Stromal cell of bone marrow (primary cell): ENCODE results near the gene IFI44.

Source experiments
- DNase-seq: peaks from one replicate; pipeline ENCODE4 v3.0.0-alpha.2; 2012; ENCODE audit warnings: low read depth

Gene IFI44

GRCh38 chr1:78652019-78652560, 2.5 kb downstream of the IFI44 start:
- DNase-seq = no peak

DNA sequence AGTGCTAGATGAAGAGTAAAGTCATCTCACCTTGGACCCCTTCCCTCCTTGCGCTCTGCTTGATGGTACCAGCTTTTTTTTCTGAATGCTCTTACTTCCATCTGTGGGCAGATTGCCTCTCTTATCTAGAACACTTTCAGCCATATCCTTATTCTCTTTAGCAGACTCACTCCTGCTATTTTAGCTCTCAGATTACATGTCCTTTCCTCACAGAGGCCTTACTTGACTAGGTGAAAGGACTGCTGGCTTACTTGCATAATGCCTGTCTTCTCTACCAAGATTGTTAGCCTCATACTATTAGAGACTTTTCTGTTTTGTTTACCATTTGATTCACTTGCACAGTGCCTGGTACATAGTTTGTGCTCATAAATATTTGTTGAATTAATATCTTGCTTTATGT, 9.3 kb downstream of the IFI44 start:
- DNase-seq = no peak

- DNase-seq = no peak
Measured at GRCh38 chr1:78663923-78664322, 14.3 kb downstream of the IFI44 start.

DNA sequence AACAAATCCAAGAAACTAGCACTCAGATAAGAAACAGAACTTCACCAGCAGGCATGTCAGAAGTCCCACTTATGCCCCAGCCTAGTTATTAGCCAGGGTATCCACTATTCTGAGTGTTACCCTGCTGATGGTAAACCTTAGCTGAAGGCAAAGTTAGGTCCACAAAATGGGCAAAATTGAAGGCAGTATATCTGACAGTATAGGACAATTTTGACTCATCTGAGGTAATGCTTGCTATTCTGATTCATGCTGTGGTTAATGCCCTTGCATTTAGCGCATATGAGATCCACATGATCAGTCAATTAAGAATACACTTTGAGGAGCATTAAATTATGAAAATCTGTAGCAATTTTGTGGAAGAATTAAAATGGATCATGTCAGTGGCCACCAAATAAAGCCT, 15.1 kb downstream of the IFI44 start:
- DNase-seq = no peak

DNA sequence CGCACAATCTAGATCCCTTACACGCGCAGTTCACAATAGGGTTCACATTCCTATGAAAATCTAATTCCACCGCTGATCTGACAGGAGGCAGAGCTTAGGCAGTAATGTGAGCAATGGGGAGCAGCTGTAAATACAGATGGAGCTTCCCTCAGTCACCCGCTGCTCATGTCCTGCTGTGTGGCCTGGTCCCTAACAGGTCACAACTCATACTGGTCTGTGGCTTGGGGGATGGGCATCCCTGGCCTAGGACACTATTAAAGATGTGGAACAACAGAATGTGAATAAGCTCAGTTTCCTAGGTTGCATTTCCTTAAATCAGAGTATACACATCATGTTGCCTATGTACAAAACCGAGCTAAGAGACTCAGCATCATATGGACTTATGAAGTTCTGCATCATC, 16.2 kb downstream of the IFI44 start:
- DNase-seq = no peak

GRCh38 chr1:78667939-78668338, 18.3 kb downstream of the IFI44 start:
- DNase-seq = no peak

DNA sequence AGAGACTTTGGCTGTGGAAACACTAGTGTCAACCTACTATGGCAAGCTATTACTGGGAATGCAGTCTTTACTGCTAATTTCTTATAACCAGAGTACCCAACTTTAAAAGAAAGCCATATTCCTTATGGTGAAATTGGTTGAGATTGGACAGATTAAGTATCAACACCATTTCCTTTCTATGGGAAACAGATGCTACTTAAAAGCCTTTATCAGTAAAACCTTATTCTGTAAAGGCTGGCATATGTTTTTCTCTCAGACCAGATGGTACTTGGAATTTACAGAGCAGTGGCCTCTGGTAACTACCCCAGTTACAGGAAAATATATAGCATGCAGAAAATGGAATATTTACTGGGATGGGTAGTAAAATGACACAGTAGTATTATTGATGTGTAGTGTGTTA, 18.8 kb downstream of the IFI44 start:
- DNase-seq = no peak

- DNase-seq = no peak
Measured at GRCh38 chr1:78672428-78672827, 22.8 kb downstream of the IFI44 start.

GRCh38 chr1:78673120-78673519, 23.5 kb downstream of the IFI44 start:
- DNase-seq = no peak

GRCh38 chr1:78676347-78676982, 26.8 kb downstream of the IFI44 start:
- peak; percentile 59 for DNase-seq

GRCh38 chr1:78676993-78677392, 27.4 kb downstream of the IFI44 start:
- no peak for DNase-seq

GRCh38 chr1:78677788-78678187, 28.2 kb downstream of the IFI44 start:
- no peak for DNase-seq

- DNase-seq = no peak
Measured at GRCh38 chr1:78678324-78678723, 28.7 kb downstream of the IFI44 start.

DNA sequence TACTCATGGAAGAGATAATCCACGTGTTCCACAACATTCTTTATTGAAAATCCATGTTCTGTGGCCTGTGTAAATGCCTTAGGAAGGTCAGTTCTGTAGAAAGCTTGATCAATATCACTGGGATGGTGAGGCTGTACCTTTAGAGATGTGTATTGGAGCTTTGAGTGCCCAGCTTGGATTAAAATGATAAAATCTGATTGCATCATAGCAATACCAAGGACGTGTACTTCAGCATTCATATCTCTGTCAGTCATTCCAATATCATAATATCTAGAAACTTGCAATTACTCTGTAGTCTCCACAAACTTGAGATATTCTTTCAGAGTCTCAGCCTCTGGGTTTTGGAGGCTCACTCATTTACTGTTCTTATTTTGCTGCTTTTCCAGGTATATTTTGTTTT, 31.6 kb downstream of the IFI44 start:
- DNase-seq = no peak

DNA sequence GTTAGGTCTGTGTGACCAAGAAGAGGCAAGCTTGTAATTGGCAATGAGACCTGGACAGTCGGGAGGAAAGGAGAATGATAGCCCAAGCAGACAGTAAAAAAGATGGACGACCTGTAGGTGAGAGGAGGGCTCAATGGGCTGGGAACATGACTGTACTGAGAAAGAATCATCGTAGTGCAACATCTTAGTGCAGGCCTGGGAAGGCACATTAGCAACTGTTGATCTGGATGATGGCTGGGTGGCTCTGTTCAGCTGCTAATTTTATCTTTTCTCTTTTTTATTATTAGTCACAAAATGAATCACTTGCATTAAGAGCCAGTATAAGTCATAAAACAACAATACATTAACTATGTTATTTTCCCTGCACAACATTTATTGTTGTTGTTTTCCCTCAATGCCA, 32.9 kb downstream of the IFI44 start:
- no peak for DNase-seq

DNA sequence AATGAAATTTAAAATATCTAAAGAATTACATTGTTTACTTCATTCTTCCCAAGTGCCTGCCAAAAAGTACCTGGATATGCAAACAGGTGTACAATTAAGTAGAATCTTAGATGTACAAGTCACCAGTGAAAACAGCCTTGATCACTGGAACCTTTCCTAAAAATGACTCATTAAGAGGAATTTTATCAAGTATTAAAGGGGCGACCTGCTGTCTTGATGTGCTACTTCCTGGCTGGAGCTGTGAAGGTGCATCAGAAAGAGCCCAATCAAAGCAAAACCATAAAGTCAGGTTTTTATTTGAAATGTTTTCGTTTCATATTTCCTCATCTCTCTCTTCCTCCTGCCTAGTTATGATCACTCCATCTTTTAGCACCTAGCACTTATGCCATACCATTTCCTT, 33.4 kb downstream of the IFI44 start:
- DNase-seq = no peak

GRCh38 chr1:78687315-78687714, 37.7 kb downstream of the IFI44 start:
- DNase-seq = no peak

DNA sequence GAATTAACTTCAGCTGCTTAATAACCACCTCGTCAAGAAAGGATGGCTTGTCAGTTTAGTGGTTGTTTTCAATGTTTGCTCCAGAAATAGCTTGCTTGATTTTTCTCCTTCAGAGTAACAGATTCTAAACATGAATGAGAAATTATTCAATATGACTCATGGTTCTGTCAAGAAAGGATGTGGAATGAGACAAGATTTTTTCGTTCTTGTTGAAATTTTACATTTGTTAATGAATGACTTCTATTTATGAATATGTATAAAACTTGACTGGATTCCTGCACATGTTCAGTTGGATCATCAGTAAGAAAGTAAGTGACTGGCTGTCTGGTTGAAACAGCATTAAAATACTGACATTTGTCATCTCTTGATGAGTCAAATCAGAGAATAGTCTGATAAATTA, 38.3 kb downstream of the IFI44 start:
- no peak for DNase-seq

DNA sequence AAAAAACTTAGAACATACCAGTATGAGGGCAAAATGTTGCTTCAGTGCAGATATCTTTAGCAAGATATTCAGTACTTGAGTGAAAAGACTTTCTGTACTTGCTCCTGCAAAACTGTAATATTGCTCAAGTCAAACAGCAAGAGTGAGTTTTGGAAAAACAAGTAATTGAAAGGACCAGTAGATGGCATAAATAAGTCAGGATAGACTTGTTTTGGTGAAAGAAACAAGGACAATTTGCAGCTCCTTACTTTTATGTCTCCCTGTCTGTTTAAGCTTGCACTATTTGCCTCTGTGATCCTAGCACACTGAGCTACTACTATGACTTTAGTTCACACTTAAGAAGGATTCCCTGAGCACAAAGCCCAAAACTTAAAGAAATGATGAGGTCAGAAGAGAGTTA, 39.1 kb downstream of the IFI44 start:
- peak; percentile 59 for DNase-seq

DNA sequence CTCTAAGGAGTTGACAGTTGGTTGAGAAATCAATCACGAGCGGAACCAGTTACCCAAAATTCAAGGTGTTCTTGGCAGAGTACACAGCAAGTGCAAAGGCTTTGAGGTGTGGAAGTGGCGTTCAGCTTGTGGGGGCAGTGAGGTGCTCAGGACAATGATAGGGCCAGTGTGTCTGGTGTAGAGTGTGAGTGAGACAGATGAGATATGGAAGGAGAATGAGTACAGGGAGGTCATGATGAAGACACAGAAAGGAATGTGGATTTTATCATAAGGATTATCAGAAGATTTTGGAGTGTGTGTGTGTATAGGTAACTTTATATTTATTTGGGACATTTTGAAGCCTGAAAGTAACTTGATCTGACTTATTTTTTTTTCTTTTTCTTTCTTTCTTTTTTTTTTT, 40.9 kb downstream of the IFI44 start:
- DNase-seq = no peak

GRCh38 chr1:78691995-78692747, 42.5 kb downstream of the IFI44 start:
- DNase-seq = peak; percentile 65

DNA sequence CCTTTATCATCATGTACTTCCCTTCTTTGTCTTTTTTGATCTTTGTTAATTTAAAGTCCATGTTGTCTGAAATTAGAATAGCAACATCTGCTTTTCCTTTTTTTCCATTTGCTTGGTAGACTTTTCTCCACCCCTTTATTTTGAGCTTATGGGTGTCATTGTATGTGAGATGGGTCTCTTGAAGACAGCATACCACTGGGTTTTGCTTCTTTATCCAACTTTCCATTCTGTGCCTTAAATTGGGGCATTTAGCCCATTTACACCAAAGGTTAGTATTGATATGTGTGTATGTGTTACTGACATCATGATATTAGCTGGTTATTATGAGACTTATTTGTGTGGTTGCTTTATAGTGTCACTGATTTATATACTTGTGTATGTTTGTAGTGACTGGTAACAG, 50.2 kb downstream of the IFI44 start:
- no peak for DNase-seq

- no peak for DNase-seq
Measured at GRCh38 chr1:78702426-78702825, 52.8 kb downstream of the IFI44 start.

DNA sequence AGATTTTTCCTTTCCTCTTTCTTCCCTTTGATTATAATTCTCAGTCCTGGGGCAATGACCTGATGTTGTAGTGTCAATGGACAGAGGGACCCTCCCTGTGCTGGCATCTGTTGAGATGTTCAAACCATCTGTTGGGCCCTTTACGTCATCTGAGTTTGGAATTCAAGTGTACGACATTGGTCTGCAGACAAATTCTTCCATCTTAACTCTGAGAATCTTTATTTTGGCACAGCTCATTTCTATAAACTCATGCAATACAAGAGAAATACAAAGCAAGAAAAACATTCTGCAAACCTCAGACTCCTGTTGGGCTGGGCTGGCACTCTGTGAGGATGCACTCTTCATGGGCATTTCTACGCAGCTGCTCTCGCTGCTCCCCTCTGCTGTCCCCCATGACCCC, 54.2 kb downstream of the IFI44 start:
- DNase-seq = no peak
